ENCODE data around the gene TIMM29. TPM values are rescaled to one million over a fixed set of nuclear protein-coding genes. Genes with fewer than 3 reads are reported as not detected.
A peak's percentile ranks its signal among the peaks of the same experiment; 100 is the strongest.
"Not testable (repeated sequence)": the region's sequence is repeated elsewhere in the genome, so short reads cannot be mapped to it uniquely, and the experiment has no call there.

TIMM29 gene
- total RNA-seq, 1 donor from 2014 or later = 38.5 TPM

- DNase-seq = no peak
Observed at GRCh38 chr19:10945264-10945663, 16.7 kb downstream of the TIMM29 start.

DNA sequence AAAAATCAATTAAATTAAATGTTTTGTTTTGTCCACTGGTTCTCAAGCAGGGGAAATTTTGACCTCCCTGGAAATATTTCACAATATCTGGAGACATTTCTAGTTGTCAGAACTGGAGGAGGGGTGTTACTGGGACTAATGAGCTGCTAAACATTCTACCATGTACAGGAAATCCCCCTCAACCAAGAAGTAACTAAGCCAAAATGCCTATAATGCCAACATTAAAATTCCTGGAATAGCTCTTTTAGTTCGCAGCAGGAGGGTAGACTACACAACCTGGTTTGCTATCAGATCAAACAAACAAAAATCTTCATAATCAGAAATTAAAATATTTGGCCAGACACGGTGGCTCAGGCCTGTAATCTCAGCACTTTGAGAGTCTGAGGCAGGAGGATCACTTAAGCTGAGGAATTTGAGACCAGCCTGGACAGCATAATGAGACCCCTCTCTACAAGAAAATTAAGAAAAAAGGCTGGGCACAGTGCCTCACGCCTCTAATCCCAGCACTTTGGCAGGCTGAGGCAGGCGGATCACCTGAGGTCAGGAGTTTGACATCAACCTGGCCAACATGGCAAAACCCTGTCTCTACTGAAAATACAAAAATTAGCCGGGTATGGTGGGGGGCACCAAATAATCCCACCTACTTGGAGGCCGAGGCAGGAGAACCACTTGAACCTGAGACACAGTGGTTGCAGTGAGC lies 18.5 kb downstream of the TIMM29 start:
- DNase-seq = no peak

- no peak for DNase-seq
Observed at GRCh38 chr19:10952809-10953208, 24.2 kb downstream of the TIMM29 start.

GRCh38 chr19:10959277-10959968 lies 30.8 kb downstream of the TIMM29 start:
- DNase-seq = not testable (repeated sequence)

GRCh38 chr19:10960314-10961072 lies 31.9 kb downstream of the TIMM29 start, which contains the start of gene SMARCA4:
Gene SMARCA4, plus strand, starts transcription at chr19:10961030. Its CDS starts 23,122 bp downstream, at chr19:10984152.
- DNase-seq = peak; percentile 98

DNA sequence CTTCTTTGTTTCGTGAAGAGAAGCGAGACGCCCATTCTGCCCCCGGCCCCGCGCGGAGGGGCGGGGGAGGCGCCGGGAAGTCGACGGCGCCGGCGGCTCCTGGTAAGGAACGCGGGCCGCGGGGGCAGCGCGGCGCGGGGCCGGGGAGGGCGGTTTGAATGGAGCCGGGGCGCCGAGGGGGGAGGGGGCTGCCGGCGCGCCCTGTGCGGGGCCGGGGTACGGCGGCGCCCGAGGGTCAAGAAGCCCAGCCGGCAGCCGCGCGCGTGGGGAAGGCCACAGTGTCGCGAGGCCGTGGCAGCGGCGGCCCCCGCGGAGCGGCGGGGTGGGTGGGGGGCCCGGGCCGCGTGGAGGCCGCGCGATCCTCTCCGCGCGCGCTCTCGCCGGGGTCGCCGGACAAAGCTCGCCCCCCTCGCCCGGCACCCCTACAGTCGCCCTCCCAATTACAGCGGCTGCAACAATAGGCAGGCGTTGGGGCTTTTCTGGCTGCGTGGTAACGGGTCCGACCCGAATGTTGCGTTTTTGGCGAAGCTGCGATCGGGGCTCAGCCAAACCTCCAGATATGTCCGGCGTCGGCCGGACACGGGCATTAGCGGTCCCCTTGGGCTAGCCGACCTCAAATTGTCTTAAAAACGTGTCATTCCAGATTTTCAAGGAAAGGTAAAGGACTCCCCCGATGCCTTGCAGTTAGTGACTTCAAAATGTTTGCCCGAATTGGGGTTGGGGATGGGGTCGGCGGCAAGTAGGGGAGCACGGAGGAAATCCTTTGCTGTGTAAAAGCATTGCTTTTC lies 32.7 kb downstream of the TIMM29 start:
- peak; percentile 73 for DNase-seq

- DNase-seq = no peak
Observed at GRCh38 chr19:10962863-10963262, 34.3 kb downstream of the TIMM29 start.

- DNase-seq = no peak
Observed at GRCh38 chr19:10963865-10964264, 35.3 kb downstream of the TIMM29 start.

- DNase-seq = no peak
Observed at GRCh38 chr19:10964903-10965302, 36.3 kb downstream of the TIMM29 start.

DNA sequence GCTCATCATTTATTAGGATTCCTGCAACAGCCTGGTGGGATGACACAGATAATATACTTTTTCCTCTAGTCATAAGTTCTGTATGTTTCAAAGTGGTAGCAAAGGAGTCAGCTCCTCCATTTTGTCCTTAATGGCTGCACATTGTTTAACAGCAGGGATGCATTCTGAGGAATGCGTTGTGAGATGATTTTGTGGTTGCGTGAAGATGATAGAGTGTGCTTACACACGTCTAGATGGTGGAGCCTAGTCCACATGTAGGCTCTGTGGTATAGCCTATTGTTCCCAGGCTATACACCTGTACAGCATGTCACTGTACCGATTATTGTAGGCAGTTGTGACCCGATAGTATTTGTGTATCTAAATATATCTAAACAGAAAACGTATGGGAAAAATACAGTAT lies 36.8 kb downstream of the TIMM29 start:
- no peak for DNase-seq

DNA sequence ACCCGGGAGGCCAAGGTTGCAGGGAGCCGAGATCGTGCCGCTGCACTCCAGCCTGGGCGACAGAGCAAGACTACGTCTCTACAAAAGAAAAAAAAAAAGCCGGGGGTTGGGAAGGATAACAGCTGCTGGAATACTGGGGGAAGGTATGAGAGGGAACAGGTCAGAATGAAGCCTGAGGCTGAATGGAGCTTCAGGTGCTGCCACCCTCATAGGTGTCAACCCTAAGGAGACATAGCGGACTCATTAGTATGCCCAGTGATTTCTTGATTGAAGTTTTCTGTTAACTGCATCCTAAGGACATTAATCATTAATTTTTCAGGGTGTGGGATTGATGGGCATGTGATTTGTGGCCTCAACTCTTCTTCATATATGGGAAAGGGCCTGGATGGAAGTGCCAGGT lies 38.2 kb downstream of the TIMM29 start:
- DNase-seq = no peak

DNA sequence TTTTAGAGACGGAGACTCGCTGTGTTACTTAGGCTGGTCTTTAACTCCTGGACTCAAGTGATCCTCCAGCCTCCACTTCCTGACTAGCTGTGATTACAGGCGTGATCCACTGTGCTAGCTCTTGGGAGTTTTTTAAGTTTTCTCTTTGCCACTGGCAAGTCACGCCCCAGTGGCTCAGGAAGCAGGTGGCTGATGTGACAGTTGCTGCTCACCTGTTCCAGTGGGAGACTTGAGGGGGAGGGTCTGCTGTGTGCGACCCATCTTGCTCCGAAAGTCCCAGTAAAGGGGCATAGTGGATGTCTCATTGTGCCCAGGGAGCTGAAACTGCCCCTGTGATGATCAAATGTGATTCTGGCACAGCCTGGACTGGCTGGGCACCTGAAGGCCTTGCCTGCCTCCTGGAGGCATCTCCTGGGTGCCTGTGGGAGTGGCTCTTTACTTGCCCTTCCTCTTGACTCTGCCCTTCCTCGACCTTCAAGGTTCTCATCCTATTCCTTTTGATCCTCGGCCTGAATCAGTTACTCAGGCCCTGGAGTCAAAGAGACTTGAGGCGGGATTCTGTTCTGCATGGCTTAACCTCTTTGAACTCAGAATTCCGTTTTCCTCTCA lies 40.0 kb downstream of the TIMM29 start:
- DNase-seq = no peak

- no peak for DNase-seq
Observed at GRCh38 chr19:10971107-10971726, 42.6 kb downstream of the TIMM29 start.

DNA sequence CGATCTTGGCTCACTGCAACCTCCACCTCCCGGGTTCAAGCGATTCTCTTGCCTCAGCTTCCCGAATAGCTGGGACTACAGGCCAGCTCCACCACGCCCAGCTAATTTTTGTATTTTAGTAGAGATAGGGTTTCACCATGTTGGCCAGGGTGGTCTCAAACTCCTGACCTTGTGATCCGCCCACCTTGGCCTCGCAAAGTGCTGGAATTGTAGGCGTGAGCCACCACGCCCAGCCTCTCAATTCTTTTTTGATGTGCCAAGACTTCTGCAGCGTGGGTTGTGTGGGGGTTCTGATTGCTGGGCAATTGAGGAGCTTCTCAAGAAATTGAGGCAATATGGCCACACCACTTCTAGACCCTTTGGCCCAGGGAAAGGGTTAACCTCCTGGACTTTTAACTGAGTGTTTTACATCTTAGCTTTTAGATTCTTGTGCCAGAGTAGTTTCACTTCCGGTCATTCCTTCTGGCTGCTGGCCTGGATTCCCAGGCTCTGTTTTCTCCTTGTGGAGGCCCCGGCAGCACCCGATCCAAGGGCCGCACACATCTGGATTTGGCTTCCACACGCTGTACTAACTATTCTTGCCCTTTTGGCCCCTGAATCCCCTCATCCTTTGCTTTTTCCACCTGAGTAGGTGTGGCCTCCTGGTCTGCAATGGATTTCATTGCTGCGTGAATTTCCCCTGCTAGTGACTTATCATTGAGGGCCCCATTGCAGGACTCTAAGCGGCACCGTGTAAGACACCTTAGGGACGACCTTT lies 46.9 kb downstream of the TIMM29 start:
- DNase-seq = peak; percentile 53

GRCh38 chr19:10976131-10976892 lies 47.7 kb downstream of the TIMM29 start:
- DNase-seq = no peak

DNA sequence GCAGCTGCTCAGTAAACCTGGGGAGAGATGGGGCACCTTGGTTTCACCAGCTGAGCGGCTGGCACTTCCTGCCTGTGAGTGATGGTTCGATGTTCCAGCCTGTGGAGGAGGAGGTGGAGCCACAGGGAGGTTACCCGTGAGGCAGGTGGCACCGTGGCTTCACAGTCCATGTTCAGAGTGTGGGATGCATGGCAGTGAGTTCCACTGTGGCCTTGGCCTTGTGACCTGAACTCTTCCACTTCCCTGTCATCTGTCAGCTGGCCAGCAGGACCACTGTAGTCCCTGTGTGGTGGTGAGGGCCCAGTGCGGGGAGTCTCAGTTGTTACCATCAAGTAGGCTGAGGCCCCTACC lies 49.1 kb downstream of the TIMM29 start:
- no peak for DNase-seq

Measured in dermis blood vessel endothelial cell (primary cell).